HEK293 (cell line): ENCODE data around the gene SPDYE4.

Experiments used
- CTCF ChIP-seq: fragments of 450-650 bp; formaldehyde crosslinking; IDR thresholded peaks from 2 replicates; pipeline ENCODE4 v1.5.1; 2016; ENCODE audit warnings: missing biosample characterization, missing genetic modification characterization
- ZBTB21 ChIP-seq: fragments of 450-650 bp; formaldehyde crosslinking; IDR thresholded peaks from 2 replicates; pipeline ENCODE4 v1.5.1; 2017; ENCODE audit warnings: missing biosample characterization, missing genetic modification characterization

- TF ChIP-seq CTCF (no peak), ZBTB21 (tag by site-specific recombination) (no peak)
Measured at GRCh38 chr17:8703001-8703400, 55.3 kb downstream of the SPDYE4 start.
